ENCODE data around the gene RPRD1B.

RPRD1B gene

GRCh38 chr20:38034961-38035360 lies 1.4 kb downstream of the RPRD1B start:
- peak overlapping the region; percentile 95 for H3K4me3 ChIP-seq (ENCODE audit: control insufficient read depth, low read depth, low read length)
- no peak for TF ChIP-seq CTCF (conservative IDR thresholded peaks at IDR 0.05; ENCODE audit: control insufficient read depth, insufficient read depth, low read depth, low read length)
- DNase-seq (ENCODE audit: low read depth): peak; percentile 28

- H3K4me3 ChIP-seq (ENCODE audit: control insufficient read depth, low read depth, low read length): no peak overlapping the region
- DNase-seq (ENCODE audit: low read depth): no peak
- no peak for TF ChIP-seq CTCF (conservative IDR thresholded peaks at IDR 0.05; ENCODE audit: control insufficient read depth, insufficient read depth, low read depth, low read length)
Observed at GRCh38 chr20:38036366-38036765, 2.8 kb downstream of the RPRD1B start.

GRCh38 chr20:38040276-38040675 lies 6.7 kb downstream of the RPRD1B start:
- no peak overlapping the region for H3K4me3 ChIP-seq (ENCODE audit: control insufficient read depth, low read depth, low read length)
- no peak for DNase-seq (ENCODE audit: low read depth)
- no peak for TF ChIP-seq CTCF (conservative IDR thresholded peaks at IDR 0.05; ENCODE audit: control insufficient read depth, insufficient read depth, low read depth, low read length)

GRCh38 chr20:38043512-38044300 lies 10.2 kb downstream of the RPRD1B start:
- DNase-seq (ENCODE audit: low read depth): peak; percentile 91
- TF ChIP-seq CTCF (conservative IDR thresholded peaks at IDR 0.05; ENCODE audit: control insufficient read depth, insufficient read depth, low read depth, low read length): peak; percentile 20
- no peak overlapping the region for H3K4me3 ChIP-seq (ENCODE audit: control insufficient read depth, low read depth, low read length)

- no peak for TF ChIP-seq CTCF (conservative IDR thresholded peaks at IDR 0.05; ENCODE audit: control insufficient read depth, insufficient read depth, low read depth, low read length)
- no peak for DNase-seq (ENCODE audit: low read depth)
Observed at GRCh38 chr20:38044685-38045084, 11.1 kb downstream of the RPRD1B start.

GRCh38 chr20:38046572-38046971 lies 13.0 kb downstream of the RPRD1B start:
- no peak overlapping the region for H3K4me3 ChIP-seq (ENCODE audit: control insufficient read depth, low read depth, low read length)
- peak; percentile 50 for DNase-seq (ENCODE audit: low read depth)
- TF ChIP-seq CTCF (conservative IDR thresholded peaks at IDR 0.05; ENCODE audit: control insufficient read depth, insufficient read depth, low read depth, low read length): no peak

More at GRCh38 chr20:38044685-38045084, 11.1 kb downstream of the RPRD1B start:
- H3K4me3 ChIP-seq (ENCODE audit: control insufficient read depth, low read depth, low read length): no peak overlapping the region

All from fibroblast of mammary gland (primary cell).